Activated naive CD4-positive, alpha-beta T cell treated with anti-CD3 and anti-CD28 coated beads for 36 hours (primary cell): ENCODE data around the gene PC. TPM values are rescaled to one million over a fixed set of nuclear protein-coding genes. Genes with fewer than 3 reads are reported as not detected.

ENCODE experiments used
- CTCF ChIA-PET: fragments of 350-600 bp; sonication (Branson Sonifier 250); formaldehyde crosslinking; loops from one replicate; lab custom pipeline; 2021; ENCODE audit warnings: antibody characterized with exemption; lab: Charles Lee
- DNase-seq: peaks from one replicate; pipeline ENCODE4 v3.0.0-alpha.2; 2020
- H3K27ac Mint-ChIP-seq: one replicate; pipeline ENCODE4 v1.8.0; 2021; ENCODE audit warnings: mild to moderate bottlenecking, mixed read lengths
- H3K27me3 Mint-ChIP-seq: one replicate; pipeline ENCODE4 v1.8.0; 2021; ENCODE audit warnings: low read depth, mixed read lengths
- H3K36me3 Mint-ChIP-seq: one replicate; pipeline ENCODE4 v1.8.0; 2021; ENCODE audit warnings: low read depth, mixed read lengths
- H3K4me1 Mint-ChIP-seq: one replicate; pipeline ENCODE4 v1.8.0; 2021; ENCODE audit warnings: low read depth, mixed read lengths
- H3K4me3 Mint-ChIP-seq: one replicate; pipeline ENCODE4 v1.8.0; 2021; ENCODE audit warnings: mild to moderate bottlenecking, moderate library complexity, mixed read lengths
- H3K9me3 Mint-ChIP-seq: one replicate; pipeline ENCODE4 v1.8.0; 2021; ENCODE audit warnings: mixed read lengths
- intact Hi-C: fragments of 100-400 bp; cut with micrococcal nuclease; formaldehyde crosslinking; loops from one replicate; pipeline ENCODE4 v1.15.1; 2023
- total RNA-seq, 2 experiments: library from RNA; stranded (reverse); gene quantifications; one replicate each; pipeline ENCODE4 v1.2.3, GENCODE V29; 2021

The PC gene
- total RNA-seq, 2 experiments from 2014 or later = 8.0 to 9.4 TPM

- H3K27ac Mint-ChIP-seq = no peak overlapping the region
- H3K9me3 Mint-ChIP-seq = no peaks in the 10 kb centered on the region
- CTCF ChIA-PET = no interaction called here
- intact Hi-C loops = no loop called here
- peaks cover 4% of the 10 kb centered on the region for H3K4me1 Mint-ChIP-seq
- no peaks in the 10 kb centered on the region for H3K36me3 Mint-ChIP-seq
- no peak for DNase-seq
- H3K27me3 Mint-ChIP-seq = no peaks in the 10 kb centered on the region
- no peak overlapping the region for H3K4me3 Mint-ChIP-seq
Measured at GRCh38 chr11:66875378-66875777, 82.8 kb downstream of the PC start.

- H3K4me3 Mint-ChIP-seq = no peak overlapping the region
- intact Hi-C loops = no loop called here
- H3K4me1 Mint-ChIP-seq = peaks cover under 1% of the 10 kb centered on the region
- no peaks in the 10 kb centered on the region for H3K36me3 Mint-ChIP-seq
- DNase-seq = no peak
- no peak overlapping the region for H3K27ac Mint-ChIP-seq
- no peaks in the 10 kb centered on the region for H3K9me3 Mint-ChIP-seq
- CTCF ChIA-PET = no interaction called here
- no peaks in the 10 kb centered on the region for H3K27me3 Mint-ChIP-seq
Measured at GRCh38 chr11:66874232-66874631, 84.0 kb downstream of the PC start.

- Mint-ChIP-seq H3K4me1 (peaks cover 7% of the 10 kb centered on the region), H3K27ac (no peak overlapping the region), H3K36me3 (no peaks in the 10 kb centered on the region), H3K9me3 (no peaks in the 10 kb centered on the region), H3K27me3 (no peaks in the 10 kb centered on the region), H3K4me3 (no peak overlapping the region)
- CTCF ChIA-PET = interaction anchor here (0.5 to 1.9 kb wide), 2 partner anchors 9 to 363 kb away, joined by 3 to 6 read pairs; no protein-coding TSS in a partner anchor
- intact Hi-C loops = no loop called here
- no peak for DNase-seq
Measured at GRCh38 chr11:66871521-66871901, 86.7 kb downstream of the PC start.

GRCh38 chr11:66870616-66871520, 87.3 kb downstream of the PC start:
- CTCF ChIA-PET = interaction anchor here (1.9 kb wide), 1 partner anchor 10 kb away, joined by 6 read pairs; no protein-coding TSS in a partner anchor
- H3K4me1 Mint-ChIP-seq = peaks cover 7% of the 10 kb centered on the region
- DNase-seq = no peak
- H3K36me3 Mint-ChIP-seq = no peaks in the 10 kb centered on the region
- H3K4me3 Mint-ChIP-seq = no peak overlapping the region
- no peak overlapping the region for H3K27ac Mint-ChIP-seq
- no peaks in the 10 kb centered on the region for H3K27me3 Mint-ChIP-seq
- intact Hi-C loops = no loop called here
- no peaks in the 10 kb centered on the region for H3K9me3 Mint-ChIP-seq

- Mint-ChIP-seq H3K36me3 (no peaks in the 10 kb centered on the region), H3K4me1 (peaks cover 7% of the 10 kb centered on the region), H3K27ac (no peak overlapping the region), H3K9me3 (no peaks in the 10 kb centered on the region), H3K4me3 (no peak overlapping the region), H3K27me3 (no peaks in the 10 kb centered on the region)
- intact Hi-C loops = no loop called here
- CTCF ChIA-PET = interaction anchor here (0.6 kb wide), 1 partner anchor 141 kb away, joined by 3 read pairs; no protein-coding TSS in a partner anchor
- no peak for DNase-seq
Measured at GRCh38 chr11:66870131-66870530, 88.1 kb downstream of the PC start.

- intact Hi-C loops = no loop called here
- no peak overlapping the region for H3K27ac Mint-ChIP-seq
- H3K9me3 Mint-ChIP-seq = no peaks in the 10 kb centered on the region
- DNase-seq = no peak
- CTCF ChIA-PET = no interaction called here
- H3K27me3 Mint-ChIP-seq = no peaks in the 10 kb centered on the region
- H3K4me3 Mint-ChIP-seq = no peak overlapping the region
- no peaks in the 10 kb centered on the region for H3K36me3 Mint-ChIP-seq
- peaks cover 7% of the 10 kb centered on the region for H3K4me1 Mint-ChIP-seq
Measured at GRCh38 chr11:66869567-66869870, 88.7 kb downstream of the PC start.

GRCh38 chr11:66868726-66869566, 89.2 kb downstream of the PC start:
- Mint-ChIP-seq H3K27me3 (no peaks in the 10 kb centered on the region), H3K4me1 (peaks cover 7% of the 10 kb centered on the region), H3K9me3 (no peaks in the 10 kb centered on the region), H3K36me3 (no peaks in the 10 kb centered on the region), H3K4me3 (no peak overlapping the region), H3K27ac (no peak overlapping the region)
- CTCF ChIA-PET = no interaction called here
- DNase-seq = peak; percentile 91
- intact Hi-C loops = loop anchor here (1.0 kb wide), 2 partner anchors 26 to 175 kb away; partner anchors contain the start of gene RCE1

GRCh38 chr11:66868082-66868725, 90.0 kb downstream of the PC start:
- Mint-ChIP-seq H3K27ac (no peak overlapping the region), H3K36me3 (no peaks in the 10 kb centered on the region), H3K27me3 (no peaks in the 10 kb centered on the region), H3K9me3 (no peaks in the 10 kb centered on the region), H3K4me1 (peaks cover 7% of the 10 kb centered on the region), H3K4me3 (no peak overlapping the region)
- intact Hi-C loops = loop anchor here (1.0 kb wide), 2 partner anchors 25 to 174 kb away; partner anchors contain the start of gene RCE1
- CTCF ChIA-PET = no interaction called here
- no peak for DNase-seq

- no peak for DNase-seq
- Mint-ChIP-seq H3K9me3 (no peaks in the 10 kb centered on the region), H3K4me3 (no peak overlapping the region), H3K36me3 (no peaks in the 10 kb centered on the region), H3K27me3 (no peaks in the 10 kb centered on the region), H3K27ac (no peak overlapping the region), H3K4me1 (peaks cover 7% of the 10 kb centered on the region)
- intact Hi-C loops = loop anchor here (1.0 kb wide), 2 partner anchors 24 to 173 kb away; partner anchors contain the start of gene RCE1
- CTCF ChIA-PET = no interaction called here
Measured at GRCh38 chr11:66867425-66868040, 90.7 kb downstream of the PC start.

- CTCF ChIA-PET = no interaction called here
- Mint-ChIP-seq H3K9me3 (no peaks in the 10 kb centered on the region), H3K27me3 (no peaks in the 10 kb centered on the region), H3K27ac (no peak overlapping the region), H3K4me3 (no peak overlapping the region), H3K4me1 (peaks cover 7% of the 10 kb centered on the region), H3K36me3 (no peaks in the 10 kb centered on the region)
- intact Hi-C loops = no loop called here
- DNase-seq = no peak
Measured at GRCh38 chr11:66866511-66866986, 91.6 kb downstream of the PC start.

GRCh38 chr11:66866007-66866406, 92.2 kb downstream of the PC start:
- H3K27ac Mint-ChIP-seq = no peak overlapping the region
- no peak for DNase-seq
- CTCF ChIA-PET = no interaction called here
- H3K4me3 Mint-ChIP-seq = no peak overlapping the region
- H3K9me3 Mint-ChIP-seq = no peaks in the 10 kb centered on the region
- no peaks in the 10 kb centered on the region for H3K36me3 Mint-ChIP-seq
- peaks cover 7% of the 10 kb centered on the region for H3K4me1 Mint-ChIP-seq
- no peaks in the 10 kb centered on the region for H3K27me3 Mint-ChIP-seq
- intact Hi-C loops = no loop called here
